ENCODE measurements around the gene INVS.

GRCh38 chr9:100125910-100126309 is 26.9 kb downstream of the INVS start:
- TF ChIP-seq, protein P1, sequence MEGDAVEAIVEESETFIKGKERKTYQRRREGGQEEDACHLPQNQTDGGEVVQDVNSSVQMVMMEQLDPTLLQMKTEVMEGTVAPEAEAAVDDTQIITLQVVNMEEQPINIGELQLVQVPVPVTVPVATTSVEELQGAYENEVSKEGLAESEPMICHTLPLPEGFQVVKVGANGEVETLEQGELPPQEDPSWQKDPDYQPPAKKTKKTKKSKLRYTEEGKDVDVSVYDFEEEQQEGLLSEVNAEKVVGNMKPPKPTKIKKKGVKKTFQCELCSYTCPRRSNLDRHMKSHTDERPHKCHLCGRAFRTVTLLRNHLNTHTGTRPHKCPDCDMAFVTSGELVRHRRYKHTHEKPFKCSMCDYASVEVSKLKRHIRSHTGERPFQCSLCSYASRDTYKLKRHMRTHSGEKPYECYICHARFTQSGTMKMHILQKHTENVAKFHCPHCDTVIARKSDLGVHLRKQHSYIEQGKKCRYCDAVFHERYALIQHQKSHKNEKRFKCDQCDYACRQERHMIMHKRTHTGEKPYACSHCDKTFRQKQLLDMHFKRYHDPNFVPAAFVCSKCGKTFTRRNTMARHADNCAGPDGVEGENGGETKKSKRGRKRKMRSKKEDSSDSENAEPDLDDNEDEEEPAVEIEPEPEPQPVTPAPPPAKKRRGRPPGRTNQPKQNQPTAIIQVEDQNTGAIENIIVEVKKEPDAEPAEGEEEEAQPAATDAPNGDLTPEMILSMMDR (IDR thresholded peaks at IDR 0.05), result no peak
- no peak for TF ChIP-seq POLR2A (IDR thresholded peaks at IDR 0.05)
- no peak for TF ChIP-seq POLR2AphosphoS5 (IDR thresholded peaks at IDR 0.05)

All from prostate gland (tissue), 2 donors.